Measurements from ENCODE around the gene INSRR. TPM values are rescaled to one million over a fixed set of nuclear protein-coding genes. Genes with fewer than 3 reads are reported as not detected.

INSRR gene
- total RNA-seq, 4 donors from 2014 or later: under 0.01 TPM; not detected in 3

DNA sequence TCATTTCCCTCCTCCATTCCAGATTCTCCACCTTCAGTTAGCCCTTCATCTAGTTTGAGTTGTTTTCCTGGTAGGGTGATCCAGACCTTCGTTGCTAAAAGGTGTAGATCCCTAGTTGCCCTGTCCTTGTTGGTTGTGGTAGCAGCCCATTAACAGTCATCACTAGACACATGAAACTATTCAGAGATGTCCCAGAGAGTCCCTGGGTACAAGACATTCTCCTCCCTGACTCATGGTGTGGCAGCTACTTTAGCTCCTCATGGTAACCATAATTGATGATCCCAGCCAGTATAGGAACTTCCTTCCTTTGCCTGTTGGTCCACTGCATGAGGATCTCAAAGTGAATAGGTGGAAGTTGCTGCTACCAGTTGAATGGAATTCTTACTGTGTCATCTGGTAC lies 36.2 kb downstream of the INSRR start:
- no peaks in the 10 kb centered on the region for H3K4me1 ChIP-seq
- no peaks in the 10 kb centered on the region for H3K36me3 ChIP-seq
- 64 to 80% methylated on average over 1 of the region's 1 CpG for WGBS, 2 donors (ENCODE audit: low coverage in 1 of 2)
- H3K9me3 ChIP-seq: no peaks in the 10 kb centered on the region
- no peak for ATAC-seq
- H3K4me3 ChIP-seq: no peak overlapping the region
- H3K27me3 ChIP-seq: peaks cover 12% of the 10 kb centered on the region
- H3K27ac ChIP-seq: no peak overlapping the region
- TF ChIP-seq, protein P1, sequence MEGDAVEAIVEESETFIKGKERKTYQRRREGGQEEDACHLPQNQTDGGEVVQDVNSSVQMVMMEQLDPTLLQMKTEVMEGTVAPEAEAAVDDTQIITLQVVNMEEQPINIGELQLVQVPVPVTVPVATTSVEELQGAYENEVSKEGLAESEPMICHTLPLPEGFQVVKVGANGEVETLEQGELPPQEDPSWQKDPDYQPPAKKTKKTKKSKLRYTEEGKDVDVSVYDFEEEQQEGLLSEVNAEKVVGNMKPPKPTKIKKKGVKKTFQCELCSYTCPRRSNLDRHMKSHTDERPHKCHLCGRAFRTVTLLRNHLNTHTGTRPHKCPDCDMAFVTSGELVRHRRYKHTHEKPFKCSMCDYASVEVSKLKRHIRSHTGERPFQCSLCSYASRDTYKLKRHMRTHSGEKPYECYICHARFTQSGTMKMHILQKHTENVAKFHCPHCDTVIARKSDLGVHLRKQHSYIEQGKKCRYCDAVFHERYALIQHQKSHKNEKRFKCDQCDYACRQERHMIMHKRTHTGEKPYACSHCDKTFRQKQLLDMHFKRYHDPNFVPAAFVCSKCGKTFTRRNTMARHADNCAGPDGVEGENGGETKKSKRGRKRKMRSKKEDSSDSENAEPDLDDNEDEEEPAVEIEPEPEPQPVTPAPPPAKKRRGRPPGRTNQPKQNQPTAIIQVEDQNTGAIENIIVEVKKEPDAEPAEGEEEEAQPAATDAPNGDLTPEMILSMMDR (IDR thresholded peaks at IDR 0.05): no peak
- TF ChIP-seq POLR2AphosphoS5 (IDR thresholded peaks at IDR 0.05): no peak
- no peak for TF ChIP-seq POLR2A (IDR thresholded peaks at IDR 0.05)
- no peak for TF ChIP-seq EP300 (IDR thresholded peaks at IDR 0.05)

DNA sequence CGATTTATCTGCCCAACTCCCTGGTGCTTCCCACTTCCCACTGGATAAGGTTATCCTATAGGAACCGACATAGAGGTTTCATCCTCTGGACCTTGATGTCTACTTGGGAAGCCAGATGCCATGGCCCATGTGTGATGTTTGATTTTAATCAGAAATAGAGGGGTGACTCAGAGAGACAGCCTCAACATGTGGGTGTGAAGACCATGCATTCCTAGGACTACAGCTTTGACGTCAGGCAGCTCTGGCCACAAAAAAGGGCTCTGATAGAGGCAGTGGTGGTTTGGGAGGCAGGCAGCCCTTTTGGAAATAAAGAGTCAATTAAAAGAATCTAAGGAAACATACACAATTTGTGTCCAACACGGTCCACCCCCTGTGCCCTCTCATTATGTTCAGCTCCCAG lies 37.1 kb downstream of the INSRR start:
- no peak overlapping the region for H3K27ac ChIP-seq
- no peaks in the 10 kb centered on the region for H3K9me3 ChIP-seq
- peaks cover 7% of the 10 kb centered on the region for H3K27me3 ChIP-seq
- no peaks in the 10 kb centered on the region for H3K4me1 ChIP-seq
- ATAC-seq: no peak
- no peaks in the 10 kb centered on the region for H3K36me3 ChIP-seq
- 42 to 64% methylated on average over 2 to 3 of the region's 4 CpGs for WGBS, 2 donors (ENCODE audit: low coverage in 1 of 2)
- TF ChIP-seq POLR2A (IDR thresholded peaks at IDR 0.05): no peak
- TF ChIP-seq EP300 (IDR thresholded peaks at IDR 0.05): no peak
- TF ChIP-seq, protein P1 (IDR thresholded peaks at IDR 0.05): no peak
- TF ChIP-seq POLR2AphosphoS5 (IDR thresholded peaks at IDR 0.05): no peak
- no peak overlapping the region for H3K4me3 ChIP-seq

DNA sequence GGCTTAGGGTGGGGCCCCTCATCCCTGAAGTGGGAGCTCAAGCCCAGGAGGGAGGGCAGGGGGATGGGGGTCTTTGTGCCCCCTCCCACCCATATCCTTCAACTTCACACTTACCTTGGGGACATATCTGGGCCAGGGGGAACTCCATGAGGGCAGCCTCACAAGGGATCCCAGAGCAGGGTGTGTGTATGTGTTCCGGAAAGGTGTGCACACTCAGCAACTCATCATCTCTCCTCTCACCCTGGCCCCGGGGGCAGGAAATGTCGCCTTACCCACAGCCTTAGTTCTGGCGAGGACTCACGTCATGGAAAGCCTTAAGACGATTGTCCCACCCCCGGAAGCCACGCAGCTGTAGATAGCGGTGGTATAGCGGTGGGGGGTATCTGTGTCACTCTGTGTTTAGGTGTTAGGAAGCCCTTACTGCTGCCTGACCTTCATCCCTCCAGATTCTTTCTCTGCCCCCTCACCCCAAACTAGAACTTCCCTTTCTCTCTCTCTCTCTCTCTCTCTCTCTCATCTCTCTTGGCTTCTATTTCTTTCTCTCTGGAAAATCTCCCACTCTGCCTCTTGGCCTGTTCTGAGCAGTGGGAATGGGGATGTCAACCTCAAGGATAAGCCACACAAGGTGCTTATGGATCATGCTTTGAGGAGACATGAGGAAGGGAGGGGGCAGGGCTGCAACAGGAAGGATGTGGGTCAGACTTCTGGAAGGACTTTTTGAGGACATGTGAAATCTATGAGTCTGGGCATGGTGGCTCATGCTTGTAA lies 42.2 kb downstream of the INSRR start, which contains the start of gene SH2D2A:
Gene SH2D2A (minus strand): TSS at position 288 of the 768 bp plus-strand sequence. CDS start 140 bp downstream, at position 148.
- H3K27me3 ChIP-seq: peaks cover 14% of the 10 kb centered on the region
- H3K4me1 ChIP-seq: peaks cover 0 to 22% (median 18%) of the 10 kb centered on the region in 3 donors
- TF ChIP-seq POLR2A (IDR thresholded peaks at IDR 0.05) (no peak), EP300 (IDR thresholded peaks at IDR 0.05) (no peak), POLR2AphosphoS5 (IDR thresholded peaks at IDR 0.05) (no peak)
- TF ChIP-seq, protein P1 (IDR thresholded peaks at IDR 0.05): no peak
- peak within 1 kb of the TSS in 1 of 2 donors; percentile 38 for H3K4me3 ChIP-seq
- peak within 1 kb of the TSS in 3 of 4 donors; percentile 64 to 76 (median 75) for H3K27ac ChIP-seq
- 30 to 51% methylated on average over 9 of the region's 10 CpGs for WGBS, 2 donors (ENCODE audit: low coverage in 1 of 2)
- H3K36me3 ChIP-seq: no peaks in the 10 kb centered on the region
- no peaks in the 10 kb centered on the region for H3K9me3 ChIP-seq
- ATAC-seq: no peak

DNA sequence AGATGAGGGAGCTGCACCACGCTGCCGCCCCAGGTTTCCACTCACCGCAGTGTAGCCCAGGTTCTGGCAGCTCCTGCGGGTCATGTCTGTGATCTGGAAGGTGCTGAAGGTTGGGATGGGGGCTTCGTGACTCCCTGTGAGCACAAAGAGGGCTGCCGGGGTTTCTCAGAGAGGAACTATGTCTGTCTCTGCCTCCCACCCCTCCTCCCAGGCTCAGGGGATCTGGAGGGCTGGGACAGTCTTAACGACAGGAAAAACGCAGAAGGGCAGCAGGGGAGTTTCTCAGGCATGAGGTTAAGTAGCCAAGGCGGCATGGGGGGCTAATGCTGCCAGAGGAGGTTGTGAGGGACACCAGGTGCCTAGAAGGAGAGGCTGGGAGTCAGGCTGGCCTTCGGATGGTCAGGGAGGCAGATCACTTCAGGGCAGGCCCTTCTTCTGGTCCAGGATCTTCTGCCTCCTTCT lies 42.9 kb downstream of the INSRR start:
- WGBS, 2 donors (ENCODE audit: low coverage in 1 of 2): no CpG with 5 or more reads among the region's 10 CpGs
- Histone ChIP-seq H3K27ac (peak overlapping the region in 3 of 4 donors; percentile 64 to 76 (median 75)), H3K4me1 (peaks cover 0 to 22% (median 18%) of the 10 kb centered on the region in 3 donors), H3K9me3 (no peaks in the 10 kb centered on the region), H3K4me3 (peak overlapping the region in 1 of 2 donors; percentile 38), H3K36me3 (no peaks in the 10 kb centered on the region), H3K27me3 (peaks cover 14% of the 10 kb centered on the region)
- no peak for TF ChIP-seq POLR2A (IDR thresholded peaks at IDR 0.05)
- TF ChIP-seq POLR2AphosphoS5 (IDR thresholded peaks at IDR 0.05): no peak
- TF ChIP-seq EP300 (IDR thresholded peaks at IDR 0.05): no peak
- TF ChIP-seq, protein P1 (IDR thresholded peaks at IDR 0.05): no peak
- no peak for ATAC-seq

Measured in gastroesophageal sphincter (tissue), 4 donors.